Ishikawa (cell line): ENCODE results near the gene LRRN3.

Experiments used
- EP300 ChIP-seq: IDR thresholded peaks from 2 replicates; pipeline ENCODE4 v1.6.1; 2012; ENCODE audit warnings: borderline replicate concordance
- YY1 ChIP-seq: IDR thresholded peaks from 2 replicates; pipeline ENCODE4 v1.6.1; 2012; ENCODE audit warnings: low read depth

DNA sequence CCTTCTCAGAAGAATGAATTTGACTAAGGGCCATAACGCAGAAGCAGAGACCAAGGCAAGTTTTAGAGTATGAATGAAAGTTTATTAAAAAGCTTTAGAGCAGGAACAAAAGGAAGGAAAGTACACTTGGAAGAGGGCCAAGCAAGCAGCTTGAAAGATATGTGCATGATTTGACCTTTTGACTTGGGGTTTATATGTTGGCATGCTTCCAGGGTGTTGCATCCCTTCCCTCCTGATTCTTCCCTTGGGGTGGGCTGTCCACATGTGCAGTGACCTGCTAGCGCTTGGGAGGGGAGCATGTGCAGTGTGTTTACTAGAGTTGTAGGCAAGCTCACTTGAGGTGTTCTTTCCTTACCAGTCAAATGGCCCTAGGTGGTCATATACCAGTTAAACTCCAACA, 37.9 kb upstream of the LRRN3 start:
- TF ChIP-seq EP300, result no peak
- TF ChIP-seq YY1, result no peak
